Endothelial cell of umbilical vein (primary cell): Measurements from ENCODE around the gene TBK1.

ENCODE experiments used
- CTCF ChIP-seq, 2 donors: IDR thresholded peaks; 1 replicate in 1 of 2; 2 replicates in 1 of 2; pipeline ENCODE4 v1.5.1; 2011; ENCODE audit warnings: low read length in 2 of 2, mild to moderate bottlenecking in 2 of 2, moderate library complexity in 2 of 2, control low read depth in 1 of 2, inconsistent platforms in 1 of 2, low read depth in 1 of 2; ENCODE audit not compliant: insufficient read depth in 1 of 2; ENCODE audit errors: extremely low read depth in 1 of 2
- EZH2 ChIP-seq: IDR thresholded peaks from 2 replicates; pipeline ENCODE4 v1.6.1; 2012; ENCODE audit warnings: borderline replicate concordance, low read depth, mild to moderate bottlenecking, moderate library complexity, low read length, inconsistent platforms; ENCODE audit not compliant: severe bottlenecking
- FOS ChIP-seq: IDR thresholded peaks from 2 replicates; pipeline ENCODE4 v1.6.1; 2011; ENCODE audit warnings: mild to moderate bottlenecking, low read length, moderate library complexity, borderline replicate concordance; ENCODE audit not compliant: insufficient read depth
- JUN ChIP-seq: IDR thresholded peaks from 2 replicates; pipeline ENCODE4 v1.6.1; 2011; ENCODE audit warnings: borderline replicate concordance, low read depth; ENCODE audit not compliant: insufficient read length, insufficient read depth
- MYC ChIP-seq: IDR thresholded peaks from one replicate; pipeline ENCODE4 v1.6.1; 2011; ENCODE audit warnings: mild to moderate bottlenecking, low read depth, low read length
- POLR2A ChIP-seq: IDR thresholded peaks from 2 replicates; pipeline ENCODE4 v1.6.1; 2012; ENCODE audit warnings: low read depth, mild to moderate bottlenecking, control low read depth, low read length
- POLR2AphosphoS5 ChIP-seq: IDR thresholded peaks from 2 replicates; pipeline ENCODE4 v1.6.1; 2012; ENCODE audit warnings: low read depth, mild to moderate bottlenecking, control low read depth, low read length, moderate library complexity; ENCODE audit not compliant: insufficient read depth
- TF ChIP-seq, protein P1 (sequence below): IDR thresholded peaks from 2 replicates; pipeline ENCODE4 v1.6.1; 2011; ENCODE audit not compliant: insufficient read depth, insufficient read length

DNA sequence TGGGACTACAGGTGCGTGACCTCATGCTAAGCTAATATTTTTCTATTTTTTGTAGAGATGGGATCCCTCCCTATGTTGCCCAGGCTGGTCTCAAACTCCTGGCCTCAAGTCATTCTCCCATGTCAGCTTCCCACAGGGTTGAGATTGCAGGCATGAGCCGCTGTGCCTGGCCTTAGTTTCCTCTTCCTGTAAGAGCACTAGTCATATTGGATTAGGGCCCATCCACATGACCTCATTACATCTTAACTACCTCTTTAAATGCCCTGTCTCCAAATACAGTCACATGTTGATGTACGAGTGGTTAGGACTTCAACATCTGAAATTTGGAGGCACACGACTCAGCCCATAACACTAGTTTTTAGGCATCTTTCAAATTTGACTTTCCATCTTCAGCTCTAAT lies 86.2 kb downstream of the TBK1 start:
- TF ChIP-seq CTCF (IDR thresholded peaks at IDR 0.05; ENCODE audit: extremely low read depth in 1 of 2, insufficient read depth in 1 of 2, low read depth in 1 of 2, low read length in 2 of 2) (no peak), POLR2A (no peak), EZH2 (no peak), FOS (no peak), POLR2AphosphoS5 (no peak), JUN (no peak), MYC (no peak)
- TF ChIP-seq, protein P1, sequence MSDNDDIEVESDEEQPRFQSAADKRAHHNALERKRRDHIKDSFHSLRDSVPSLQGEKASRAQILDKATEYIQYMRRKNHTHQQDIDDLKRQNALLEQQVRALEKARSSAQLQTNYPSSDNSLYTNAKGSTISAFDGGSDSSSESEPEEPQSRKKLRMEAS, result no peak
